ENCODE measurements around the gene TMEM163. TPM values are rescaled to one million over a fixed set of nuclear protein-coding genes. Genes with fewer than 3 reads are reported as not detected.

The TMEM163 gene
- total RNA-seq, 2 donors from 2014 or later: 0.12 TPM

- H3K4me1 Mint-ChIP-seq (ENCODE audit: low read depth): peaks cover 38% of the 10 kb centered on the region
- DNase-seq: no peak
- H3K36me3 Mint-ChIP-seq (ENCODE audit: insufficient read depth in 2 of 2): peaks cover 0 to 2% of the 10 kb centered on the region in 2 donors
- H3K27me3 Mint-ChIP-seq (ENCODE audit: low read depth): peaks cover 80% of the 10 kb centered on the region
- H3K4me3 Mint-ChIP-seq: peak overlapping the region; percentile 79 to 81
- ATAC-seq (replicated peaks in 1 of 2): no peak
- H3K27ac Mint-ChIP-seq: no peak overlapping the region
- no peaks in the 10 kb centered on the region for H3K9me3 Mint-ChIP-seq
Measured at GRCh38 chr2:134717286-134718022, 1.3 kb downstream of the TMEM163 start.

- H3K27me3 Mint-ChIP-seq (ENCODE audit: low read depth): peaks cover 80% of the 10 kb centered on the region
- ATAC-seq (replicated peaks in 1 of 2) (no peak), DNase-seq (no peak)
- no peaks in the 10 kb centered on the region for H3K9me3 Mint-ChIP-seq
- no peak overlapping the region for H3K27ac Mint-ChIP-seq
- H3K4me1 Mint-ChIP-seq (ENCODE audit: low read depth): peaks cover 44% of the 10 kb centered on the region
- peaks cover 0 to 2% of the 10 kb centered on the region in 2 donors for H3K36me3 Mint-ChIP-seq (ENCODE audit: insufficient read depth in 2 of 2)
- H3K4me3 Mint-ChIP-seq: peak overlapping the region; percentile 79 to 81
Measured at GRCh38 chr2:134716721-134717243, 2.0 kb downstream of the TMEM163 start.

DNA sequence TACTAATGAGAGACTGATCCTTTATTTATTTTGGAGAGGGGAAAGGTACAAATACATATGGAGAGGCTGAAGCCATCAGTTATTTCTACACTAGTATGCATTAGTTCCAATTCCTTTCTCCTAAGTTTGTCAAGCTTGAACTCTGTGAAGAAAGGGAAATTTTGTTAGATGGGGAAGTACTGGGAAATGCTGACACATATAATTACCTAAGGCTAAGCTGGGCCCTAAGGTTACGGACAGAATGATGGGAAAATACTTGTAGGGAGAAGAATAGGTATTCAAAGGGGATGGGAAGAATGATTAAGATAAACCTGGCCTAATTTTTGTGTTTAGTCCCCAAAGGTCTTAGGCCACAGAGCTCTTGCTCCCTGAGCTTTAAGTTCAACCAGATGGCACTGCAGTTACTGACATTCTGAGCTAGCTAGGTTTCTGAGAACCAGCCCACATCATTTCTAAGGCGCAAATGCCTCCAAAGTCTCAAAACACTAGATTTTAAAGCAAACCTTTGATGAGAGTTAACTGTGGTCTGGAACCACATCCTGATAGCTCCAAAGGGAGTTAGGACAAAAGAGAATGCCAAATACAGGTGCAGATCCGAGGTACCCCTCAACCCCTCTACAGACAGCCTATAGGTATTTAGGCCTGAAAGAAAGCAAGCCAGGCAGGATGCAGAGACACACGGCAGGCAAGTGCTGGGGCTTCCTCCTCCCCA, 2.7 kb downstream of the TMEM163 start:
- H3K4me3 Mint-ChIP-seq: no peak overlapping the region
- H3K4me1 Mint-ChIP-seq (ENCODE audit: low read depth): peaks cover 44% of the 10 kb centered on the region
- DNase-seq: no peak
- no peaks in the 10 kb centered on the region for H3K9me3 Mint-ChIP-seq
- ATAC-seq (replicated peaks in 1 of 2): no peak
- H3K27me3 Mint-ChIP-seq (ENCODE audit: low read depth): peaks cover 78% of the 10 kb centered on the region
- H3K36me3 Mint-ChIP-seq (ENCODE audit: insufficient read depth in 2 of 2): peaks cover 0 to 2% of the 10 kb centered on the region in 2 donors
- H3K27ac Mint-ChIP-seq: no peak overlapping the region

DNA sequence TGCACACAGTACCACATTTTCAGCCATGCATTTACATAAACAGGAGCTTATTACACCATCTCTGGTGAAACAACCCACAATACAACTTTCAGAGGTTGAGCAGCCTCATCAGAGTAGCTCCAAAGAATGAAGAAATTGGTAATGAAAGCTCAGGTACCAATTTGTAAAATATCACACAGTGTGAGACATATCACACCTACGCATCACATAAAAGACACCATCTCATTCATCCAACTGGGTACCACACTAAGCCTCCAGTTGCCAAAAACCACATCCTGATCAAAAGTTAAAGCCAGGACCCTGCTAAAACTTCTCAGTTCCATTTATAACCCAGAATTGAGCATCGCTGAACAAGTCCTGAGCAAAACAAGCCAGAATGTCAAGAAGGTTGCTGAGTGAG, 4.6 kb downstream of the TMEM163 start:
- Mint-ChIP-seq H3K9me3 (no peaks in the 10 kb centered on the region), H3K4me1 (ENCODE audit: low read depth) (peaks cover 44% of the 10 kb centered on the region), H3K27ac (peak overlapping the region; percentile 59), H3K27me3 (ENCODE audit: low read depth) (peaks cover 74% of the 10 kb centered on the region), H3K36me3 (ENCODE audit: insufficient read depth in 2 of 2) (peaks cover 0 to 2% of the 10 kb centered on the region in 2 donors), H3K4me3 (peak overlapping the region; percentile 22 to 23)
- peak; percentile 11 to 16 for DNase-seq
- peak; percentile 82 to 83 for ATAC-seq (replicated peaks in 1 of 2)

- no peaks in the 10 kb centered on the region for H3K9me3 Mint-ChIP-seq
- peak overlapping the region; percentile 59 for H3K27ac Mint-ChIP-seq
- peaks cover 0 to 2% of the 10 kb centered on the region in 2 donors for H3K36me3 Mint-ChIP-seq (ENCODE audit: insufficient read depth in 2 of 2)
- peaks cover 44% of the 10 kb centered on the region for H3K4me1 Mint-ChIP-seq (ENCODE audit: low read depth)
- DNase-seq: no peak
- no peak for ATAC-seq (replicated peaks in 1 of 2)
- peaks cover 80% of the 10 kb centered on the region for H3K27me3 Mint-ChIP-seq (ENCODE audit: low read depth)
- H3K4me3 Mint-ChIP-seq: peak overlapping the region; percentile 22 to 23
Measured at GRCh38 chr2:134713606-134714005, 5.2 kb downstream of the TMEM163 start.

- no peak overlapping the region for H3K4me3 Mint-ChIP-seq
- no peak overlapping the region for H3K27ac Mint-ChIP-seq
- peaks cover 44% of the 10 kb centered on the region for H3K4me1 Mint-ChIP-seq (ENCODE audit: low read depth)
- DNase-seq (no peak), ATAC-seq (replicated peaks in 1 of 2) (no peak)
- H3K27me3 Mint-ChIP-seq (ENCODE audit: low read depth): peaks cover 82% of the 10 kb centered on the region
- no peaks in the 10 kb centered on the region for H3K9me3 Mint-ChIP-seq
- H3K36me3 Mint-ChIP-seq (ENCODE audit: insufficient read depth in 2 of 2): peaks cover 0 to 2% of the 10 kb centered on the region in 2 donors
Measured at GRCh38 chr2:134713176-134713575, 5.6 kb downstream of the TMEM163 start.

DNA sequence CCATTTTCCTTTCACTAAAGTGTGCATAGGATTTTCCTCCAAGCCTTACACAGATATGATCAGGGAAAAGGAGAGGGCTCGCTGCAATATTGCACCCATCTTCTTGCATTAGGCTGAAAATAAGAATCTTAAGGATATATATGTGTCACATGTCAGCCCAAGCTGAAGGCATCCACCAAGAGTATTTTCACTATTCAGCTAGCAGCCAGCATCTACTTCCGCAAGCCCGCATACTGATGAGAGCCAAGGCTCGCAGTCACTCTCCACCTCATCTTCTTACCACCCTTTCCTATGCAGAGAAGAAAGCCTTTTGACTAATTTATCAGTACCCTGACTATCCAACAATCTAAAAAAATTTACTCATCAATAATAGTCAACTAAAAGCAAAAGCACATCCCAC, 6.1 kb downstream of the TMEM163 start:
- H3K27me3 Mint-ChIP-seq (ENCODE audit: low read depth): peaks cover 84% of the 10 kb centered on the region
- DNase-seq: no peak

GRCh38 chr2:134712299-134712698, 6.5 kb downstream of the TMEM163 start:
- Mint-ChIP-seq H3K27me3 (ENCODE audit: low read depth) (peaks cover 84% of the 10 kb centered on the region), H3K4me1 (ENCODE audit: low read depth) (peaks cover 39% of the 10 kb centered on the region), H3K27ac (no peak overlapping the region), H3K4me3 (no peak overlapping the region), H3K36me3 (ENCODE audit: insufficient read depth in 2 of 2) (peaks cover 0 to 1% of the 10 kb centered on the region in 2 donors), H3K9me3 (no peaks in the 10 kb centered on the region)
- no peak for ATAC-seq (replicated peaks in 1 of 2)
- no peak for DNase-seq

More for the DNA sequence above, 6.1 kb downstream of the TMEM163 start:
- peaks cover 44% of the 10 kb centered on the region for H3K4me1 Mint-ChIP-seq (ENCODE audit: low read depth)
- no peaks in the 10 kb centered on the region for H3K9me3 Mint-ChIP-seq
- no peak overlapping the region for H3K27ac Mint-ChIP-seq
- no peak for ATAC-seq (replicated peaks in 1 of 2)
- no peak overlapping the region for H3K4me3 Mint-ChIP-seq
- peaks cover 0 to 2% of the 10 kb centered on the region in 2 donors for H3K36me3 Mint-ChIP-seq (ENCODE audit: insufficient read depth in 2 of 2)

DNA sequence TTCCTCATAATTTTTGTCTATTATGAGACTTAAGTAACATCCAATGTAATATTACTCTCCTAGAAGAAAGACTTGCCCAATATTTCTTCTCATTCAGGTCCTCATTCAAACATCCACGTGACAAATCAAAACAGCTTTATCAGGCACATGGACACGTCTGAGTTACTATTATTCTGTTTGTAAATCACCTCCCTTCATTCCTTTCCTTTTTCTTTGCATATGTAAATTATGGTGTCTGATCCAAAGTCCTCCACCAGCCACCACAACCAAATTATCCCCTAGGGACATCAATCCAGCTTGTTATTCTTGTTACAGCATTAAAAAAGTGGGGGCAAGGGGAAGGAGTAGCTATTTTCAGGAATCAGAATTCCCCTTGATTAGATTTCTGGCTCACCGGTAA, 7.1 kb downstream of the TMEM163 start:
- no peak for DNase-seq
- ATAC-seq (replicated peaks in 1 of 2): no peak
- no peaks in the 10 kb centered on the region for H3K9me3 Mint-ChIP-seq

GRCh38 chr2:134707330-134707676, 11.5 kb downstream of the TMEM163 start:
- H3K27ac Mint-ChIP-seq: no peak overlapping the region
- DNase-seq (no peak), ATAC-seq (replicated peaks in 1 of 2) (no peak)
- no peak overlapping the region for H3K4me3 Mint-ChIP-seq
- H3K9me3 Mint-ChIP-seq: no peaks in the 10 kb centered on the region
- peaks cover 20% of the 10 kb centered on the region for H3K4me1 Mint-ChIP-seq (ENCODE audit: low read depth)
- H3K36me3 Mint-ChIP-seq (ENCODE audit: insufficient read depth in 2 of 2): peaks cover 0 to 1% of the 10 kb centered on the region in 2 donors
- H3K27me3 Mint-ChIP-seq (ENCODE audit: low read depth): peaks cover 88% of the 10 kb centered on the region

More for the DNA sequence above, 7.1 kb downstream of the TMEM163 start:
- Mint-ChIP-seq H3K4me3 (no peak overlapping the region), H3K27ac (no peak overlapping the region), H3K36me3 (ENCODE audit: insufficient read depth in 2 of 2) (peaks cover 0 to 1% of the 10 kb centered on the region in 2 donors), H3K4me1 (ENCODE audit: low read depth) (peaks cover 42% of the 10 kb centered on the region), H3K27me3 (ENCODE audit: low read depth) (peaks cover 84% of the 10 kb centered on the region)

- no peak overlapping the region for H3K27ac Mint-ChIP-seq
- DNase-seq: no peak
- H3K4me1 Mint-ChIP-seq (ENCODE audit: low read depth): peaks cover 15% of the 10 kb centered on the region
- H3K36me3 Mint-ChIP-seq (ENCODE audit: insufficient read depth in 2 of 2): peaks cover 0 to 1% of the 10 kb centered on the region in 2 donors
- peak overlapping the region; percentile 46 to 68 for H3K4me3 Mint-ChIP-seq
- H3K9me3 Mint-ChIP-seq: no peaks in the 10 kb centered on the region
- H3K27me3 Mint-ChIP-seq (ENCODE audit: low read depth): peaks cover 88% of the 10 kb centered on the region
- peak in 1 of 2 donors; percentile 42 for ATAC-seq (replicated peaks in 1 of 2)
Measured at GRCh38 chr2:134706587-134707329, 12.0 kb downstream of the TMEM163 start.

DNA sequence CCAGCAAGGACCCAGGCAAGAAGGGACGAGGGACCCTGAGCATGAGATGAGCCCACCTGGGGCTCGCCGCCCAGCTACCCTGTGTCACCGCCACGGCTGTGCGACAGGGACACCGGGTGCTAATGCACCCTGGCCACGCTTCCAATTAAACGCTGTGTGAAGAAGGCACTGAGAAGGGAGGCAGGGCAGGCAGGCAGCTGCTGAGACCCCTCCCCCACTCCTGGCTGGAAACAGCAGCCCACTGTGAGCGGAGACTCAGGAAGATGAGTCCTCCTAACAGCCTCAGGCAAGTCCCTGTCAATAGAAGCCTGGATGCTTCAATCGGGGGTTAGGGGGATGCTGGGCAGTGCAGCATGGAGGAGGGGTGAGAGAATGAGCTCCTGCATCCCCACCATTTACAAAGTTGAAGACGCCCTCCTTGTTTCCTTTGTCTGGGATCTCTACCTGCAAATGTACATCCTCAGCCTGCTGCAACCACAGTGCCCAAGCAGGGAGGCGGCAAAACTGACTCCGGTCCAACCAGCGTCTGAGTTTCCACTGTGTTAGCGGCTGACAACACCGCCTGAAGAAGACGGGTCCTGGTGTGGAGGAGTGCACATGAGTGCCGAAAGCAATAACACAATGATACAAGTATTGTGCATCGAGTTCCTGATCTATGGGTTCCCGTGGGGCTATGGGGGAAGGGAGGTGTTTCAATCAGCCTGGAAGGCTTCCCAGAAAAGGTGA, 12.8 kb downstream of the TMEM163 start:
- peaks cover 0 to 1% of the 10 kb centered on the region in 2 donors for H3K36me3 Mint-ChIP-seq (ENCODE audit: insufficient read depth in 2 of 2)
- H3K9me3 Mint-ChIP-seq: no peaks in the 10 kb centered on the region
- peak overlapping the region; percentile 46 to 68 for H3K4me3 Mint-ChIP-seq
- no peak for ATAC-seq (replicated peaks in 1 of 2)
- H3K27me3 Mint-ChIP-seq (ENCODE audit: low read depth): peaks cover 83% of the 10 kb centered on the region
- DNase-seq: no peak
- no peak overlapping the region for H3K27ac Mint-ChIP-seq
- H3K4me1 Mint-ChIP-seq (ENCODE audit: low read depth): peaks cover 15% of the 10 kb centered on the region

Measured in activated T-cell treated with anti-CD3 and anti-CD28 coated beads, Interleukin-2, amount 50 U/mL, for 72 hours (primary cell).